ENCODE results near the gene FOXC1. TPM values are rescaled to one million over a fixed set of nuclear protein-coding genes. Genes with fewer than 3 reads are reported as not detected.

The FOXC1 gene
- total and polyA plus RNA-seq, 2 of the 13 experiments (the other 11 are each of a cell fraction or from before 2014, with no cell fraction given): 0.44 to 0.55 TPM

- WGBS (ENCODE audit: low lambda C conversion rate): 96% methylated on average over 7 of the region's 7 CpGs
- Histone ChIP-seq H3K4me3 (replicated peaks in 1 of 3; ENCODE audit: insufficient read depth in 1 of 3, low read depth in 2 of 3, low read length in 3 of 3) (no peak overlapping the region), H4K20me1 (ENCODE audit: insufficient read depth, low read length) (no peaks in the 10 kb centered on the region), H3K36me3 (replicated peaks in 1 of 2; ENCODE audit: control insufficient read depth in 1 of 2, insufficient read depth in 2 of 2, low read length in 2 of 2) (peaks cover 12 to 32% of the 10 kb centered on the region in 2 experiments; a peak in 3 of 5 replicates), H3K79me2 (ENCODE audit: insufficient read depth, low read length) (no peaks in the 10 kb centered on the region), H3K27me3 (ENCODE audit: control insufficient read depth in 1 of 2, insufficient read depth in 2 of 2, low read length in 2 of 2) (no peaks in the 10 kb centered on the region), H3K4me1 (ENCODE audit: insufficient read depth, low read length) (no peaks in the 10 kb centered on the region), H3K4me2 (ENCODE audit: low read depth, low read length) (no peak overlapping the region), H3K9ac (ENCODE audit: insufficient read depth, low read depth, low read length) (no peak overlapping the region), H3K9me3 (ENCODE audit: low read length) (no peaks in the 10 kb centered on the region), H2AFZ (ENCODE audit: low read length) (no peak overlapping the region), H3K27ac (ENCODE audit: extremely low read length, insufficient read depth, low read length) (no peak overlapping the region)
- ATAC-seq: no peak
- ChIA-PET CTCF (ENCODE audit: low intra/inter-chr PET ratio, low total read pairs) (no interaction called here), POLR2A (no interaction called here)
- FAIRE-seq: no peak
- TF ChIP-seq JUNB (CRISPR knock-in tag; IDR thresholded peaks at IDR 0.05; ENCODE audit: borderline replicate concordance) (no peak), POLR2AphosphoS5 (IDR thresholded peaks at IDR 0.05; ENCODE audit: low read depth, low read length) (no peak), SNAPC4 (CRISPR knock-in tag; IDR thresholded peaks at IDR 0.05) (no peak), KDM1A (CRISPR knock-in tag; IDR thresholded peaks at IDR 0.05) (no peak), TCF7 (IDR thresholded peaks at IDR 0.05; ENCODE audit: low read depth) (no peak), ZNF3 (CRISPR knock-in tag; IDR thresholded peaks at IDR 0.05) (no peak), ZNF784 (CRISPR knock-in tag; IDR thresholded peaks at IDR 0.05; ENCODE audit: borderline replicate concordance) (no peak), ZNF816 (CRISPR knock-in tag; IDR thresholded peaks at IDR 0.05; ENCODE audit: borderline replicate concordance) (no peak), ATM (IDR thresholded peaks at IDR 0.05; ENCODE audit: borderline replicate concordance) (no peak)
- TF ChIP-seq, protein P1, sequence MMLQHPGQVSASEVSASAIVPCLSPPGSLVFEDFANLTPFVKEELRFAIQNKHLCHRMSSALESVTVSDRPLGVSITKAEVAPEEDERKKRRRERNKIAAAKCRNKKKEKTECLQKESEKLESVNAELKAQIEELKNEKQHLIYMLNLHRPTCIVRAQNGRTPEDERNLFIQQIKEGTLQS (CRISPR knock-in tag; IDR thresholded peaks at IDR 0.05): no peak
- TF ChIP-seq, protein P2, sequence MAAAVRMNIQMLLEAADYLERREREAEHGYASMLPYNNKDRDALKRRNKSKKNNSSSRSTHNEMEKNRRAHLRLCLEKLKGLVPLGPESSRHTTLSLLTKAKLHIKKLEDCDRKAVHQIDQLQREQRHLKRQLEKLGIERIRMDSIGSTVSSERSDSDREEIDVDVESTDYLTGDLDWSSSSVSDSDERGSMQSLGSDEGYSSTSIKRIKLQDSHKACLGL (CRISPR knock-in tag; IDR thresholded peaks at IDR 0.05): no peak
- TF ChIP-seq, protein P3, sequence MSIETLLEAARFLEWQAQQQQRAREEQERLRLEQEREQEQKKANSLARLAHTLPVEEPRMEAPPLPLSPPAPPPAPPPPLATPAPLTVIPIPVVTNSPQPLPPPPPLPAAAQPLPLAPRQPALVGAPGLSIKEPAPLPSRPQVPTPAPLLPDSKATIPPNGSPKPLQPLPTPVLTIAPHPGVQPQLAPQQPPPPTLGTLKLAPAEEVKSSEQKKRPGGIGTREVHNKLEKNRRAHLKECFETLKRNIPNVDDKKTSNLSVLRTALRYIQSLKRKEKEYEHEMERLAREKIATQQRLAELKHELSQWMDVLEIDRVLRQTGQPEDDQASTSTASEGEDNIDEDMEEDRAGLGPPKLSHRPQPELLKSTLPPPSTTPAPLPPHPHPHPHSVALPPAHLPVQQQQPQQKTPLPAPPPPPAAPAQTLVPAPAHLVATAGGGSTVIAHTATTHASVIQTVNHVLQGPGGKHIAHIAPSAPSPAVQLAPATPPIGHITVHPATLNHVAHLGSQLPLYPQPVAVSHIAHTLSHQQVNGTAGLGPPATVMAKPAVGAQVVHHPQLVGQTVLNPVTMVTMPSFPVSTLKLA (IDR thresholded peaks at IDR 0.05): no peak
- no TSS peak for BruUV-seq (replicated peaks)
- in situ Hi-C loops (cut with HindIII; ENCODE audit: extremely low pct_ligation_motif_present, low pct_unique_long_range_greater_than_20kb): no loop called here
- intact Hi-C loops (cut with micrococcal nuclease; ENCODE audit: unreplicated experiment): no loop called here
- DNase-seq (ENCODE audit: low spot score): no peak
These were observed 48.1 kb downstream of the FOXC1 start for GRCh38 chr6:1657771-1658165.

All from HepG2 (cell line).